IMR-90 (cell line): ENCODE data around the gene TRAF4. TPM values are rescaled to one million over a fixed set of nuclear protein-coding genes. Genes with fewer than 3 reads are reported as not detected.
A peak's percentile ranks its signal among the peaks of the same experiment; 100 is the strongest.

ENCODE experiments used
- ATAC-seq: fragments of 200-7000 bp; cut with Tn5 transposase; 2 replicates; pipeline ENCODE4 v1.9.1; 2020; ENCODE audit warnings: low read depth, mild to moderate bottlenecking, moderate library complexity
- BruUV-seq: library from RNA; stranded (reverse); fragments of 400-500 nt; replicated peaks from 2 replicates; lab custom pipeline; 2021; lab: Mats Ljungman, UMichigan
- CTCF ChIA-PET: fragments of 300-600 bp; formaldehyde crosslinking; extraction: SDS; loops from one replicate; lab custom pipeline; 2021; ENCODE audit warnings: antibody characterized with exemption; lab: Yijun Ruan, JAX
- POLR2A ChIA-PET: fragments of 300-600 bp; sonication (Branson Sonifier 250); formaldehyde crosslinking; loops from one replicate; lab custom pipeline; 2022; ENCODE audit warnings: antibody characterized with exemption; ENCODE audit not compliant: unreplicated experiment; lab: Charles Lee
- DNase-seq: peaks from one replicate; pipeline ENCODE4 v3.0.0; 2013
- H2AFZ ChIP-seq: replicated peaks from 2 replicates; pipeline ENCODE3; 2013; ENCODE audit warnings: low read length, mild to moderate bottlenecking; ENCODE audit not compliant: poor library complexity
- H2AK5ac ChIP-seq: 2 replicates; pipeline ENCODE4 v1.6.1; 2013; ENCODE audit warnings: low read depth, low read length, inconsistent platforms
- H2AK9ac ChIP-seq: replicated peaks from 2 replicates; pipeline ENCODE3; 2013; ENCODE audit warnings: mild to moderate bottlenecking, low read depth, low read length, moderate library complexity; ENCODE audit not compliant: poor library complexity
- H2BK120ac ChIP-seq: 2 replicates; pipeline ENCODE4 v1.6.1; 2013; ENCODE audit warnings: low read depth, low read length, inconsistent platforms
- H2BK15ac ChIP-seq: 3 replicates; pipeline ENCODE4 v1.6.1; 2013; ENCODE audit warnings: low read depth, low read length, inconsistent platforms
- H2BK20ac ChIP-seq: 2 replicates; pipeline ENCODE4 v1.6.1; 2013; ENCODE audit warnings: low read depth, mild to moderate bottlenecking, inconsistent platforms, low read length, moderate library complexity
- H2BK5ac ChIP-seq: 2 replicates; pipeline ENCODE4 v1.6.1; 2013; ENCODE audit warnings: mild to moderate bottlenecking, low read depth, low read length, inconsistent platforms; ENCODE audit not compliant: poor library complexity, severe bottlenecking
- H3K14ac ChIP-seq: replicated peaks from 2 replicates; pipeline ENCODE4 v1.6.1; 2013; ENCODE audit warnings: low read depth, low read length, inconsistent platforms
- H3K18ac ChIP-seq: 2 replicates; pipeline ENCODE4 v1.6.1; 2013; ENCODE audit warnings: low read depth, low read length, control low read depth
- H3K23ac ChIP-seq: 2 replicates; pipeline ENCODE4 v1.6.1; 2013; ENCODE audit warnings: low read depth, low read length, inconsistent platforms
- H3K27ac ChIP-seq: 2 replicates; pipeline ENCODE4 v1.5.1; 2013; ENCODE audit warnings: mild to moderate bottlenecking, control low read depth, low read length; ENCODE audit not compliant: insufficient read depth
- H3K27me3 ChIP-seq: 2 replicates; pipeline ENCODE4 v1.6.1; 2013; ENCODE audit warnings: low read length; ENCODE audit not compliant: control insufficient read depth, insufficient read depth
- H3K36me3 ChIP-seq: 2 replicates; pipeline ENCODE4 v1.6.1; 2013; ENCODE audit warnings: low read length, mixed read lengths; ENCODE audit not compliant: control insufficient read depth, insufficient read depth
- H3K4ac ChIP-seq: 2 replicates; pipeline ENCODE4 v1.6.1; 2013; ENCODE audit warnings: low read depth, low read length, inconsistent platforms
- H3K4me1 ChIP-seq: 2 replicates; pipeline ENCODE4 v1.6.1; 2013; ENCODE audit warnings: low read length, mixed read lengths; ENCODE audit not compliant: control insufficient read depth, insufficient read depth
- H3K4me2 ChIP-seq: 2 replicates; pipeline ENCODE4 v1.6.1; 2013; ENCODE audit warnings: low read depth, mild to moderate bottlenecking, control low read depth, low read length, moderate library complexity
- H3K4me3 ChIP-seq: 2 replicates; pipeline ENCODE4 v1.5.1; 2013; ENCODE audit warnings: low read depth, mild to moderate bottlenecking, control low read depth, low read length, moderate library complexity; ENCODE audit not compliant: insufficient read depth
- H3K56ac ChIP-seq: 2 replicates; pipeline ENCODE4 v1.6.1; 2013; ENCODE audit warnings: low read length, inconsistent platforms; ENCODE audit not compliant: insufficient read depth; ENCODE audit errors: extremely low read depth
- H3K79me1 ChIP-seq, 2 experiments: 2 replicates each; pipeline ENCODE4 v1.6.1; 2013; ENCODE audit warnings: low read length in 2 of 2, inconsistent platforms in 1 of 2, low read depth in 1 of 2
- H3K9ac ChIP-seq: 2 replicates; pipeline ENCODE4 v1.6.1; 2013; ENCODE audit warnings: low read depth, low read length, control low read depth
- H3K9me1 ChIP-seq: 2 replicates; pipeline ENCODE4 v1.6.1; 2013; ENCODE audit warnings: low read length, inconsistent platforms; ENCODE audit not compliant: insufficient read depth
- H3K9me3 ChIP-seq: 2 replicates; pipeline ENCODE4 v1.6.1; 2013; ENCODE audit warnings: low read length; ENCODE audit not compliant: control insufficient read depth, insufficient read depth
- H4K20me1 ChIP-seq: 2 replicates; pipeline ENCODE4 v1.6.1; 2013; ENCODE audit warnings: low read length, inconsistent platforms; ENCODE audit not compliant: insufficient read depth
- H4K5ac ChIP-seq: 2 replicates; pipeline ENCODE4 v1.6.1; 2013; ENCODE audit warnings: mild to moderate bottlenecking, low read depth, low read length, control low read depth
- H4K8ac ChIP-seq, 2 experiments: 2 replicates each; pipeline ENCODE4 v1.6.1; 2013; ENCODE audit warnings: low read depth in 2 of 2, low read length in 2 of 2, control low read depth in 1 of 2, inconsistent platforms in 1 of 2
- H4K91ac ChIP-seq: 2 replicates; pipeline ENCODE4 v1.6.1; 2013; ENCODE audit warnings: low read depth, low read length, inconsistent platforms; ENCODE audit not compliant: insufficient read depth
- CHD1 ChIP-seq: IDR thresholded peaks from 2 replicates; pipeline ENCODE4 v1.6.1; 2012; ENCODE audit warnings: low read depth, low read length, improper control_type of control experiment
- MXI1 ChIP-seq: IDR thresholded peaks from 2 replicates; pipeline ENCODE4 v1.6.1; 2012; ENCODE audit warnings: low read depth, mild to moderate bottlenecking, low read length, moderate library complexity, borderline replicate concordance
- NFE2L2 ChIP-seq: fragments of 150-350 bp; IDR thresholded peaks from 2 replicates; pipeline ENCODE4 v1.6.1; 2016; ENCODE audit warnings: low read depth, mild to moderate bottlenecking, low read length
- RCOR1 ChIP-seq: IDR thresholded peaks from 2 replicates; pipeline ENCODE4 v1.6.1; 2012; ENCODE audit warnings: mild to moderate bottlenecking, low read length, improper control_type of control experiment; ENCODE audit not compliant: insufficient replicate concordance
- RFX5 ChIP-seq: IDR thresholded peaks from 2 replicates; pipeline ENCODE4 v1.8.0; 2012; ENCODE audit warnings: low read depth, mild to moderate bottlenecking, low read length, moderate library complexity
- WGBS, 2 experiments: methylation state at CpG; one replicate each; pipeline versions ENCODE4 v1.1.5 to v1.1.7; 2013; ENCODE audit warnings: missing lambda C conversion rate in 2 of 2; ENCODE audit not compliant: insufficient read length in 1 of 2; ENCODE audit errors: extremely low coverage in 2 of 2; 5-methylcytosine and 5-hydroxymethylcytosine counted together
- dilution Hi-C: fragments of 300-500 bp; cut with HindIII; formaldehyde crosslinking; loops from one replicate; pipeline ENCODE4 v1.14.3; 2018; ENCODE audit warnings: low sequenced_read_pairs; ENCODE audit not compliant: unreplicated experiment
- in situ Hi-C: fragments of 300-500 bp; cut with MboI; formaldehyde crosslinking; loops from 3 replicates; pipeline ENCODE4 v1.14.3; 2019; ENCODE audit warnings: low sequenced_read_pairs, inconsistent platforms, mixed read lengths
- intact Hi-C: fragments of 100-400 bp; cut with micrococcal nuclease; formaldehyde crosslinking; loops from 2 replicates; pipeline ENCODE4 v1.10.0; 2022
- polyA plus RNA-seq, 3 experiments: library from polyadenylated mRNA; depleted of rRNA; stranded (reverse); fragments of >200 nt; gene quantifications; 2 replicates each; pipeline ENCODE4 v1.2.3, GENCODE V29; 2012; ENCODE audit warnings: low replicate concordance in 1 of 3
- total RNA-seq: library from RNA; depleted of rRNA; stranded (reverse); fragments of >200 nt; gene quantifications from 2 replicates; pipeline ENCODE4 v1.2.3, GENCODE V29; 2012

Gene TRAF4
- total and polyA plus RNA-seq, 2 of the 4 experiments (the other 2 are of a cell fraction) = 36.9 to 63.2 TPM

GRCh38 chr17:28710861-28711722 lies 32.7 kb upstream of the TRAF4 start (continued):
- TF ChIP-seq NFE2L2 (no peak), RFX5 (no peak), CHD1 (no peak)

DNA sequence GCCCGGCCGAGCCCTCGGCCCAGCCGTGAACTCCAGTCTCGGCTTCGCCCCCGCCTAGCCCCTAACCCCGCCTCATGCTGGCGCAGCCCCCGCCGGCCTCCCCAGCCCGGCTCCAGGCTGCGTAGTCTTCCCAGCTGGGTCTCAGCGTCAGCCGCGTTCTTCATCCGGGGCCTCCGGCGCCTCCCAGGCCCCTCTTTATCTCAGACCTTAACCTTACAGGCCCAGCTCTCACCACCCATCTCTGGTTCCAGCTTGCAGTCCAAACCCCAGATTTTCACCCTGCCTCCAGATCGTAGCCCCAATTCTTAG lies 32.1 kb upstream of the TRAF4 start, which contains the start of gene PROCA1:
Gene PROCA1 (minus strand): TSS at position 166 of the 309 bp plus-strand sequence. CDS start 228 bp downstream, outside the sequence.
- Histone ChIP-seq H3K4ac (peak within 1 kb of the TSS; percentile 93), H3K9ac (peak within 1 kb of the TSS; percentile 89), H4K8ac (peak within 1 kb of the TSS; percentile 82 to 87), H2BK120ac (peak within 1 kb of the TSS; percentile 36), H3K27me3 (no peaks in the 10 kb centered on the region), H3K18ac (peak within 1 kb of the TSS; percentile 81), H4K91ac (peak within 1 kb of the TSS; percentile 91), H2AK5ac (peak within 1 kb of the TSS; percentile 98), H3K27ac (peak within 1 kb of the TSS; percentile 97), H3K14ac (peak within 1 kb of the TSS; percentile 95), H2BK15ac (no peak within 1 kb of the TSS), H3K23ac (peak within 1 kb of the TSS; percentile 87), H2AK9ac (peak within 1 kb of the TSS; percentile 93), H4K20me1 (peaks cover 22% of the 10 kb centered on the region; the same call in 1 of the 2 replicates), H3K36me3 (peaks cover 32% of the 10 kb centered on the region), H3K56ac (peak within 1 kb of the TSS; percentile 97), H3K9me3 (no peaks in the 10 kb centered on the region), H2BK20ac (no peak within 1 kb of the TSS), H3K4me1 (peaks cover 12% of the 10 kb centered on the region), H3K4me3 (peak within 1 kb of the TSS; percentile 65), H2BK5ac (peak within 1 kb of the TSS; percentile 86), H3K79me1 (peaks cover 6 to 51% of the 10 kb centered on the region in 2 experiments; a peak in 3 of 4 replicates), H3K9me1 (peaks cover 24% of the 10 kb centered on the region), H4K5ac (peak within 1 kb of the TSS; percentile 83), H2AFZ (peak within 1 kb of the TSS; percentile 90), H3K4me2 (peak within 1 kb of the TSS; percentile 97)
- intact Hi-C loops = loop anchor here (2.0 kb wide), 1 partner anchor 67 kb away; the partner anchor contains the start of gene BLTP2
- dilution Hi-C loops = no loop called here
- 2% methylated on average over 12 of the region's 20 CpGs; no CpG with 5 or more reads in 1 of the 2 experiments for WGBS, 2 experiments
- BruUV-seq = no TSS peak
- no peak; the same call in 1 of the 2 replicates for ATAC-seq
- DNase-seq = no peak
- ChIA-PET POLR2A (interaction anchor here (0.6 kb wide), 2 partner anchors 11 to 43 kb away, joined by 3 to 6 read pairs; no protein-coding TSS in a partner anchor), CTCF (interaction anchor here (0.6 to 1.7 kb wide), 2 partner anchors 15 to 32 kb away, joined by 3 to 9 read pairs; partner anchors contain the start of gene TLCD1)
- in situ Hi-C loops = no loop called here
- TF ChIP-seq MXI1 (peak; percentile 4; the same call in 1 of the 2 replicates), RCOR1 (no peak)
